ENCODE data around the gene ESR2. TPM values are rescaled to one million over a fixed set of nuclear protein-coding genes. Genes with fewer than 3 reads are reported as not detected.

The ESR2 gene
- total and polyA plus RNA-seq, 2 of the 8 experiments (the other 6 are each of a cell fraction or from before 2014, with no cell fraction given), result 0.19 to 0.23 TPM

GRCh38 chr14:64232095-64232838 lies 61.9 kb downstream of the ESR2 start:
- no peak overlapping the region for H4K91ac ChIP-seq (replicated peaks; ENCODE audit: insufficient read length, low read length)
- no peak overlapping the region for H2BK120ac ChIP-seq (replicated peaks; ENCODE audit: low read depth, low read length)
- H2BK5ac ChIP-seq (ENCODE audit: low read depth, low read length), result no peak overlapping the region
- H3K27ac ChIP-seq (ENCODE audit: low read depth, low read length), result no peak overlapping the region
- WGBS, 2 experiments (ENCODE audit: extremely low coverage in 1 of 2, insufficient coverage in 1 of 2, insufficient read length in 1 of 2, insufficient replicate concordance in 2 of 2, low coverage in 1 of 2, low lambda C conversion rate in 2 of 2, missing lambda C conversion rate in 1 of 2), result 89% methylated on average over 9 of the region's 9 CpGs; no CpG with 5 or more reads in 1 of the 2 experiments
- H3K18ac ChIP-seq (ENCODE audit: extremely low read depth, low read length), result no peak overlapping the region
- H3K79me2 ChIP-seq (ENCODE audit: control insufficient read depth in 1 of 2, insufficient read depth in 2 of 2, low read length in 2 of 2), result no peaks in the 10 kb centered on the region
- H3K27me3 ChIP-seq (replicated peaks in 1 of 4; ENCODE audit: control insufficient read depth in 3 of 4, extremely low read depth in 1 of 4, insufficient read depth in 3 of 4, low read length in 3 of 4), result no peaks in the 10 kb centered on the region
- no peaks in the 10 kb centered on the region for H3K4me1 ChIP-seq (replicated peaks in 1 of 4; ENCODE audit: control insufficient read depth in 3 of 4, insufficient read depth in 4 of 4, low read length in 3 of 4)
- CTCF ChIA-PET (ENCODE audit: partially characterized antibody), result interaction anchor here (0.8 to 1.7 kb wide), 6 partner anchors 9 to 73 kb away, joined by 3 to 5 read pairs (median 4); partner anchors contain the start of gene ESR2
- H3K9ac ChIP-seq (replicated peaks in 1 of 4; ENCODE audit: extremely low read depth in 1 of 4, low read depth in 3 of 4, low read length in 3 of 4), result no peak overlapping the region
- no peak overlapping the region for H2BK15ac ChIP-seq (ENCODE audit: low read length)
- no peak overlapping the region for H4K5ac ChIP-seq (ENCODE audit: insufficient read length, low read depth, low read length)
- H3K23me2 ChIP-seq (ENCODE audit: low read depth, low read length), result no peaks in the 10 kb centered on the region
- H2AFZ ChIP-seq (ENCODE audit: low read length), result no peak overlapping the region
- no peak overlapping the region for H3K4me3 ChIP-seq (ENCODE audit: extremely low read depth in 1 of 4, insufficient read depth in 2 of 4, low read depth in 3 of 4, low read length in 4 of 4)
- H3K79me1 ChIP-seq (ENCODE audit: low read depth, low read length), result no peaks in the 10 kb centered on the region
- POLR2A ChIA-PET (ENCODE audit: partially characterized antibody), result no interaction called here
- no peak overlapping the region for H3K14ac ChIP-seq (ENCODE audit: insufficient read length)
- H3K4ac ChIP-seq (replicated peaks; ENCODE audit: insufficient read length, low read depth, low read length), result no peak overlapping the region
- no peak for TF ChIP-seq RBBP5 (IDR thresholded peaks at IDR 0.05; ENCODE audit: borderline replicate concordance, low read depth, low read length)
- TF ChIP-seq SP4 (IDR thresholded peaks at IDR 0.05; ENCODE audit: low read length), result no peak
- no peak for TF ChIP-seq CHD1 (IDR thresholded peaks at IDR 0.05; ENCODE audit: low read depth, low read length)
- TF ChIP-seq POLR2A (IDR thresholded peaks at IDR 0.05; ENCODE audit: control extremely low read depth in 1 of 2, low read depth in 2 of 2, low read length in 2 of 2), result no peak
- no peak for TF ChIP-seq RNF2 (IDR thresholded peaks at IDR 0.05; ENCODE audit: borderline replicate concordance, low read depth, low read length, missing control alignments, poor library complexity, severe bottlenecking)
- no peak for TF ChIP-seq FOSL1 (IDR thresholded peaks at IDR 0.05; ENCODE audit: insufficient read depth, low read depth, low read length)
- no peak overlapping the region for H3K56ac ChIP-seq (replicated peaks; ENCODE audit: insufficient read length, low read depth, low read length)
- H4K20me1 ChIP-seq (replicated peaks in 1 of 2; ENCODE audit: control insufficient read depth in 1 of 2, insufficient read depth in 2 of 2, low read length in 2 of 2), result peaks cover 0 to 1% of the 10 kb centered on the region in 2 experiments
- H4K8ac ChIP-seq (ENCODE audit: extremely low read depth, insufficient read depth, low read length), result no peak overlapping the region
- no peak overlapping the region for H2BK20ac ChIP-seq (ENCODE audit: low read length)
- no peak for FAIRE-seq
- no peak overlapping the region for H3K23ac ChIP-seq (ENCODE audit: insufficient read length)
- no peaks in the 10 kb centered on the region for H3K9me3 ChIP-seq (ENCODE audit: insufficient read depth in 2 of 2, low read depth in 1 of 2, low read length in 1 of 2)
- DNase-seq (ENCODE audit: low read depth in 1 of 2, low spot score in 2 of 2), result no peak
- H3K4me2 ChIP-seq (ENCODE audit: insufficient read depth in 1 of 2, low read depth in 2 of 2, low read length in 2 of 2), result no peak overlapping the region
- no peak overlapping the region for H2AK5ac ChIP-seq (ENCODE audit: low read depth, low read length)
- H3K36me3 ChIP-seq (ENCODE audit: control insufficient read depth in 2 of 4, insufficient read depth in 4 of 4, low read length in 3 of 4), result peaks cover 0 to 19% (median 9%) of the 10 kb centered on the region in 4 experiments; a peak in 5 of 8 replicates
- no peak overlapping the region for H2BK12ac ChIP-seq (ENCODE audit: low read depth, low read length)
